ENCODE results near the gene NHLRC4. TPM values are rescaled to one million over a fixed set of nuclear protein-coding genes. Genes with fewer than 3 reads are reported as not detected.

The NHLRC4 gene
- total and polyA plus RNA-seq, 2 of the 13 experiments (the other 11 are each of a cell fraction or from before 2014, with no cell fraction given): 0.40 to 0.59 TPM

DNA sequence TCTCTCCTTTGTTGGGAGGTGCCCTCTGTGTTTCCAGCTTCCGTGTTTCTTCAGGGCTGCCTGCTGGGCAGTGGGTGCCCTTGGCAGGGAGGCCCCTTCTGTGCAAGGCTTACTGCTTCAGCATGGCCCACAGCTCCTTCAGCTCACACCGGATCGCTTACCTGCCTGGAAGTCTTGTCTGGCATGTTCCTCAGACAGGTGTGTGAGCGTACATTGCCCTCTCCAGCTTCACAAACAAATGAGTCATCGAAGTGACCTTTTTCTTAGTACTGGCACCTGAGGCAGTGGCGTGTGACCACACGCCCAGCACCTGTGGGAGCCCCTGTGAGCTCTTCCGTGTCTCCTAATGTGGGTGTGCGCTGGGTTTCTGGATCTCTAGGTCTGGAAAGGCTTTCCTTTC lies 26.6 kb downstream of the NHLRC4 start:
- CTCF ChIA-PET (ENCODE audit: low intra/inter-chr PET ratio, low total read pairs): no interaction called here

DNA sequence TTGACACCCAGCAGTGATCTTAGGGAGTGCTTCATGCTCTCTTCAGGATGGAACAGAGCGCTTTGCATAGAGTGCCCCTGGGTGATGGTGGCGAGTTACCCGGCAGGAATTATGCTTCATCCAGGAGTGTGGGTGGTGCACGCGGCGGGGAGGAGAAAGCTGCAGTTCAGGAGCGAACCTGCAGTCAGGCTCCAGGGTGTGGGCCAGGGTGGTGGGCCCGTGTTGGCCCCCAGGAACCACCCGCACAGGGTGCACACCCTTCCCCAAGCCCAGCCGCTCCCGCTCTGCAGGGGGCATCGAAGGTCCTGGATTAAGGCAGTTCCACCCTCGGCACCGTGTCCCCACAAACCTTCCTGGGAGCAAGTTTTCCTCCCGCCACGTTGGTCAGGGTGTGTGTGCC lies 27.0 kb downstream of the NHLRC4 start:
- no peak for ATAC-seq
- H3K27me3 ChIP-seq (ENCODE audit: control insufficient read depth in 1 of 2, insufficient read depth in 2 of 2, low read length in 2 of 2): no peaks in the 10 kb centered on the region; a peak in 1 of 5 replicates
- peaks cover 43% of the 10 kb centered on the region for H3K79me2 ChIP-seq (ENCODE audit: insufficient read depth, low read length)
- no peak for DNase-seq (ENCODE audit: low spot score)
- H2AFZ ChIP-seq (ENCODE audit: low read length): no peak overlapping the region
- peaks cover 34% of the 10 kb centered on the region for H3K4me1 ChIP-seq (ENCODE audit: insufficient read depth, low read length)
- CTCF ChIA-PET (ENCODE audit: low intra/inter-chr PET ratio, low total read pairs): no interaction called here
- no peak for TF ChIP-seq ZIK1 (CRISPR knock-in tag; IDR thresholded peaks at IDR 0.05; ENCODE audit: borderline replicate concordance, low read depth)
- no peak for TF ChIP-seq ZNF160 (CRISPR knock-in tag; IDR thresholded peaks at IDR 0.05)
- no peak for TF ChIP-seq ZNF749 (CRISPR knock-in tag; IDR thresholded peaks at IDR 0.05; ENCODE audit: borderline replicate concordance)
- no peak for TF ChIP-seq ZNF251 (CRISPR knock-in tag; IDR thresholded peaks at IDR 0.05)
- TF ChIP-seq TOPORS (CRISPR knock-in tag; IDR thresholded peaks at IDR 0.05): no peak
- TF ChIP-seq BRCA1 (CRISPR knock-in tag; IDR thresholded peaks at IDR 0.05): no peak
- TF ChIP-seq SMAD9 (CRISPR knock-in tag; IDR thresholded peaks at IDR 0.05): no peak
- TF ChIP-seq ZNF350 (CRISPR knock-in tag; IDR thresholded peaks at IDR 0.05; ENCODE audit: borderline replicate concordance, low read depth): no peak
- TF ChIP-seq PITX1 (CRISPR knock-in tag; IDR thresholded peaks at IDR 0.05): no peak
- no peak for TF ChIP-seq WIZ (CRISPR knock-in tag; IDR thresholded peaks at IDR 0.05)
- no peak for TF ChIP-seq ZNF75D (CRISPR knock-in tag; IDR thresholded peaks at IDR 0.05; ENCODE audit: borderline replicate concordance)
- intact Hi-C loops (cut with micrococcal nuclease; ENCODE audit: unreplicated experiment) (no loop called here), in situ Hi-C loops (cut with HindIII; ENCODE audit: extremely low pct_ligation_motif_present, low pct_unique_long_range_greater_than_20kb) (no loop called here)
- POLR2A ChIA-PET: no interaction called here
- BruUV-seq (replicated peaks): no TSS peak
- H3K9ac ChIP-seq (ENCODE audit: insufficient read depth, low read depth, low read length): no peak overlapping the region
- no peaks in the 10 kb centered on the region for H3K9me3 ChIP-seq (ENCODE audit: low read length)
- H4K20me1 ChIP-seq (ENCODE audit: insufficient read depth, low read length): peaks cover 10% of the 10 kb centered on the region; the same call in 1 of the 2 replicates
- H3K4me3 ChIP-seq (replicated peaks in 1 of 3; ENCODE audit: insufficient read depth in 1 of 3, low read depth in 2 of 3, low read length in 3 of 3): no peak overlapping the region
- 98% methylated on average over 11 of the region's 16 CpGs for WGBS (ENCODE audit: low lambda C conversion rate)
- FAIRE-seq: no peak
- H3K27ac ChIP-seq (ENCODE audit: extremely low read length, insufficient read depth, low read length): no peak overlapping the region
- H3K4me2 ChIP-seq (ENCODE audit: low read depth, low read length): no peak overlapping the region; the same call in 1 of the 2 replicates
- peaks cover 4 to 7% of the 10 kb centered on the region in 2 experiments; a peak in 1 of 5 replicates for H3K36me3 ChIP-seq (replicated peaks in 1 of 2; ENCODE audit: control insufficient read depth in 1 of 2, insufficient read depth in 2 of 2, low read length in 2 of 2)

More for the DNA sequence above, 26.6 kb downstream of the NHLRC4 start:
- 96% methylated on average over 7 of the region's 9 CpGs for whole genome bisulfite sequencing (ENCODE audit: low lambda C conversion rate)
- Histone ChIP-seq H3K4me3 (replicated peaks in 1 of 3; ENCODE audit: insufficient read depth in 1 of 3, low read depth in 2 of 3, low read length in 3 of 3) (no peak overlapping the region), H4K20me1 (ENCODE audit: insufficient read depth, low read length) (peaks cover 10% of the 10 kb centered on the region; the same call in 1 of the 2 replicates), H3K27ac (ENCODE audit: extremely low read length, insufficient read depth, low read length) (no peak overlapping the region), H3K9ac (ENCODE audit: insufficient read depth, low read depth, low read length) (0 out of 2 replicates have a peak overlapping the region, but pooled peaks have one; percentile 15), H3K79me2 (ENCODE audit: insufficient read depth, low read length) (peaks cover 46% of the 10 kb centered on the region), H3K4me1 (ENCODE audit: insufficient read depth, low read length) (peaks cover 34% of the 10 kb centered on the region), H3K36me3 (replicated peaks in 1 of 2; ENCODE audit: control insufficient read depth in 1 of 2, insufficient read depth in 2 of 2, low read length in 2 of 2) (peaks cover 4 to 7% of the 10 kb centered on the region in 2 experiments; a peak in 1 of 5 replicates), H3K27me3 (ENCODE audit: control insufficient read depth in 1 of 2, insufficient read depth in 2 of 2, low read length in 2 of 2) (no peaks in the 10 kb centered on the region; a peak in 1 of 5 replicates), H3K9me3 (ENCODE audit: low read length) (no peaks in the 10 kb centered on the region), H3K4me2 (ENCODE audit: low read depth, low read length) (no peak overlapping the region; the same call in 1 of the 2 replicates), H2AFZ (ENCODE audit: low read length) (no peak overlapping the region)
- POLR2A ChIA-PET: interaction anchor here (1.3 kb wide), 1 partner anchor 35 kb away, joined by 3 read pairs; no protein-coding TSS in a partner anchor
- DNase-seq (ENCODE audit: low spot score) (no peak), FAIRE-seq (no peak), ATAC-seq (no peak)
- in situ Hi-C loops (cut with HindIII; ENCODE audit: extremely low pct_ligation_motif_present, low pct_unique_long_range_greater_than_20kb) (no loop called here), intact Hi-C loops (cut with micrococcal nuclease; ENCODE audit: unreplicated experiment) (no loop called here)
- TF ChIP-seq FOSL2 (CRISPR knock-in tag; IDR thresholded peaks at IDR 0.05): peak; percentile 73
- peak; percentile 24 for TF ChIP-seq ZEB1 (IDR thresholded peaks at IDR 0.05; ENCODE audit: insufficient replicate concordance, low read depth)
- no peak for TF ChIP-seq ZNF781 (CRISPR knock-in tag; IDR thresholded peaks at IDR 0.05; ENCODE audit: borderline replicate concordance, not compliant biosample characterization)
- BruUV-seq (replicated peaks): no TSS peak
